Colon (tissue), 2 donors: ENCODE measurements around the gene CA10.

Experiments
- FAIRE-seq: peaks from 2 replicates; lab custom pipeline; 2012; peaks lifted over from hg19 to GRCh38; lab: Jason Lieb, UNC
- donor health status: control.
- donor health status: control.

CA10 gene

GRCh38 chr17:51860954-51861561 is 297.5 kb downstream of the CA10 start:
- FAIRE-seq, result no peak

- FAIRE-seq, result no peak
Observed at GRCh38 chr17:51857052-51857597, 301.4 kb downstream of the CA10 start.

- no peak for FAIRE-seq
Observed at GRCh38 chr17:51855806-51856205, 302.7 kb downstream of the CA10 start.

- FAIRE-seq, result no peak
Observed at GRCh38 chr17:51853857-51854256, 304.7 kb downstream of the CA10 start.

- no peak for FAIRE-seq
Observed at GRCh38 chr17:51852603-51853002, 305.9 kb downstream of the CA10 start.

GRCh38 chr17:51850201-51850600 is 308.3 kb downstream of the CA10 start:
- no peak for FAIRE-seq

- no peak for FAIRE-seq
Observed at GRCh38 chr17:51848451-51848850, 310.1 kb downstream of the CA10 start.

GRCh38 chr17:51846566-51846965 is 311.9 kb downstream of the CA10 start:
- FAIRE-seq, result no peak

- FAIRE-seq, result no peak
Observed at GRCh38 chr17:51845776-51846175, 312.7 kb downstream of the CA10 start.

- no peak for FAIRE-seq
Observed at GRCh38 chr17:51842763-51843162, 315.8 kb downstream of the CA10 start.

GRCh38 chr17:51841669-51842068 is 316.8 kb downstream of the CA10 start:
- FAIRE-seq, result no peak

GRCh38 chr17:51840688-51841087 is 317.8 kb downstream of the CA10 start:
- FAIRE-seq, result no peak

- no peak for FAIRE-seq
Observed at GRCh38 chr17:51833620-51834019, 324.9 kb downstream of the CA10 start.

GRCh38 chr17:51833045-51833444 is 325.5 kb downstream of the CA10 start:
- no peak for FAIRE-seq

- FAIRE-seq, result no peak
Observed at GRCh38 chr17:51830886-51831285, 327.6 kb downstream of the CA10 start.

- no peak for FAIRE-seq
Observed at GRCh38 chr17:51830451-51830850, 328.1 kb downstream of the CA10 start.

GRCh38 chr17:51828901-51829300 is 329.6 kb downstream of the CA10 start:
- no peak for FAIRE-seq

GRCh38 chr17:51827140-51827539 is 331.4 kb downstream of the CA10 start:
- FAIRE-seq, result no peak

GRCh38 chr17:51820766-51821165 is 337.7 kb downstream of the CA10 start:
- FAIRE-seq, result no peak

GRCh38 chr17:51820252-51820651 is 338.3 kb downstream of the CA10 start:
- FAIRE-seq, result no peak

- no peak for FAIRE-seq
Observed at GRCh38 chr17:51819341-51820219, 338.9 kb downstream of the CA10 start.

- FAIRE-seq, result no peak
Observed at GRCh38 chr17:51818777-51819176, 339.7 kb downstream of the CA10 start.

GRCh38 chr17:51817955-51818354 is 340.6 kb downstream of the CA10 start:
- FAIRE-seq, result no peak
